K562 (cell line): ENCODE data around the gene SEPTIN1. TPM values are rescaled to one million over a fixed set of nuclear protein-coding genes. Genes with fewer than 3 reads are reported as not detected.

Experiments
- ARID3B ChIP-seq: fragments of 250-450 bp; sonication (Bioruptor Pico); IDR thresholded peaks from 2 replicates; pipeline ENCODE4 v1.4.0; 2020; ENCODE audit warnings: borderline replicate concordance
- ATF1 ChIP-seq, 2 experiments: fragments of 450-650 bp in 1 of 2; IDR thresholded peaks; 2 replicates each; pipeline ENCODE4 v1.6.1; 2016; ENCODE audit warnings: missing compliant biosample characterization in 1 of 2, missing genetic modification characterization in 1 of 2
- CBFB ChIP-seq: sonication (generic); formaldehyde crosslinking; IDR thresholded peaks from 2 replicates; pipeline ENCODE4 v1.4.0; 2020; ENCODE audit warnings: mild to moderate bottlenecking, missing genetic modification reagents
- HINFP ChIP-seq: fragments of 450-650 bp; conservative IDR thresholded peaks from 2 replicates; pipeline ENCODE4 v1.6.1; 2016; ENCODE audit warnings: missing genetic modification characterization, low read depth, mild to moderate bottlenecking, control low read depth, missing compliant biosample characterization
- KDM2B ChIP-seq: fragments of 250-450 bp; sonication (Bioruptor Pico); IDR thresholded peaks from 2 replicates; pipeline ENCODE4 v1.8.0; 2021; ENCODE audit warnings: mild to moderate bottlenecking, moderate library complexity
- NFE2 ChIP-seq: IDR thresholded peaks from 2 replicates; pipeline ENCODE4 v1.6.1; 2014; ENCODE audit warnings: antibody characterized with exemption, low read depth
- PHB ChIP-seq: fragments of 250-450 bp; sonication (Bioruptor Pico); IDR thresholded peaks from 2 replicates; pipeline ENCODE4 v1.5.0; 2021
- PREB ChIP-seq: sonication (generic); formaldehyde crosslinking; IDR thresholded peaks from 2 replicates; pipeline ENCODE4 v1.8.1; 2023; ENCODE audit warnings: mild to moderate bottlenecking, missing genetic modification reagents
- RREB1 ChIP-seq: fragments of 250-450 bp; sonication (Bioruptor Pico); IDR thresholded peaks from 2 replicates; pipeline ENCODE4 v1.4.0; 2020
- ZNF512 ChIP-seq: IDR thresholded peaks from 2 replicates; pipeline ENCODE4 v1.6.1; 2016; ENCODE audit warnings: missing genetic modification characterization, missing compliant biosample characterization
- ZNF518B ChIP-seq: fragments of 250-450 bp; sonication (Bioruptor Pico); IDR thresholded peaks from 2 replicates; pipeline ENCODE4 v1.5.0; 2021; ENCODE audit warnings: mild to moderate bottlenecking, moderate library complexity
- polyA plus RNA-seq, 8 experiments: library from polyadenylated mRNA; depleted of rRNA in 4 of 8; stranded (reverse) in 5 of 8; unstranded in 3 of 8; fragments of >200 nt; fragmentation: Nextera tagmentation in 2 of 8; fragmentation: Illumina TruSeq in 1 of 8; extraction: Ambion mirVana in 2 of 8; extraction: Trizol in 1 of 8; gene quantifications; 2 replicates each; pipeline versions ENCODE4 v1.2.1 to v1.2.3, GENCODE V29; 2011 to 2014; ENCODE audit warnings: inconsistent platforms in 1 of 8, missing spikeins in 1 of 8
- total RNA-seq, 7 experiments: library from RNA; depleted of rRNA in 6 of 7; stranded (reverse); fragments of >200 nt in 6 of 7; fragmentation: Illumina TruSeq in 2 of 7; extraction: Trizol in 2 of 7; gene quantifications; 2 replicates each; pipeline versions ENCODE4 v1.2.1 to v1.2.3, GENCODE V29; 2011 to 2021; ENCODE audit warnings: low replicate concordance in 1 of 7

The SEPTIN1 gene
- total and polyA plus RNA-seq, 9 of the 15 experiments (the other 6 are each of a cell fraction or from before 2014, with no cell fraction given): 0.23 to 5.6 (median 1.7) TPM; not detected in 1

GRCh38 chr16:30395992-30396585 is 13.7 kb upstream of the SEPTIN1 start (continued):
- TF ChIP-seq ZNF512 (tag) (no peak), HINFP (tag) (no peak), KDM2B (no peak), ATF1 (CRISPR knock-in tag; IDR thresholded peaks at IDR 0.05) (no peak), ATF1 (tag; IDR thresholded peaks at IDR 0.05) (no peak), NFE2 (no peak), RREB1 (CRISPR knock-in tag) (no peak), PREB (CRISPR knock-in tag) (no peak), ARID3B (CRISPR knock-in tag) (no peak), ZNF518B (CRISPR knock-in tag) (no peak), PHB (CRISPR knock-in tag) (no peak), CBFB (no peak; the same call in 1 of the 2 replicates)
